PFSK-1 (cell line): ENCODE results near the gene SH2D4B.

ENCODE experiments used
- FOXP2 ChIP-seq: optimal IDR thresholded peaks from 2 replicates; pipeline ENCODE3; 2011; ENCODE audit warnings: borderline replicate concordance, control low read depth, inconsistent platforms; ENCODE audit not compliant: insufficient read depth; ENCODE audit errors: extremely low read length, extremely low read depth
- POLR2AphosphoS5 ChIP-seq: IDR thresholded peaks from 2 replicates; pipeline ENCODE4 v1.6.1; 2012; ENCODE audit warnings: low read depth, mild to moderate bottlenecking, control low read depth, low read length, moderate library complexity
- REST ChIP-seq, 2 experiments: IDR thresholded peaks; 2 replicates each; pipeline versions ENCODE4 v1.6.1 to v1.8.0; 2011 to 2012; ENCODE audit warnings: low read depth in 2 of 2, low read length in 2 of 2, control low read depth in 1 of 2, inconsistent platforms in 1 of 2, mild to moderate bottlenecking in 1 of 2, moderate library complexity in 1 of 2; ENCODE audit not compliant: insufficient read depth in 1 of 2
- SIN3A ChIP-seq: IDR thresholded peaks from 2 replicates; pipeline ENCODE4 v1.6.1; 2012; ENCODE audit warnings: mild to moderate bottlenecking, low read length, moderate library complexity, borderline replicate concordance; ENCODE audit not compliant: insufficient read depth
- TAF1 ChIP-seq: IDR thresholded peaks from 2 replicates; pipeline ENCODE4 v1.6.1; 2012; ENCODE audit warnings: low read length, control low read depth, borderline replicate concordance; ENCODE audit not compliant: insufficient read depth

Gene SH2D4B

GRCh38 chr10:80555415-80555814, 17.7 kb downstream of the SH2D4B start:
- TF ChIP-seq TAF1 (no peak), FOXP2 (no peak), POLR2AphosphoS5 (no peak), REST (IDR thresholded peaks at IDR 0.05; ENCODE audit: insufficient read depth in 1 of 2, low read depth in 2 of 2, low read length in 2 of 2) (no peak), SIN3A (no peak)

- TF ChIP-seq TAF1 (no peak), REST (IDR thresholded peaks at IDR 0.05; ENCODE audit: insufficient read depth in 1 of 2, low read depth in 2 of 2, low read length in 2 of 2) (no peak), SIN3A (no peak), FOXP2 (no peak), POLR2AphosphoS5 (no peak)
Measured at GRCh38 chr10:80561950-80562349, 24.2 kb downstream of the SH2D4B start.

GRCh38 chr10:80567292-80567691, 29.6 kb downstream of the SH2D4B start:
- TF ChIP-seq REST (IDR thresholded peaks at IDR 0.05; ENCODE audit: insufficient read depth in 1 of 2, low read depth in 2 of 2, low read length in 2 of 2) (no peak), SIN3A (no peak), TAF1 (no peak), POLR2AphosphoS5 (no peak), FOXP2 (no peak)

GRCh38 chr10:80569131-80569895, 31.6 kb downstream of the SH2D4B start:
- TF ChIP-seq POLR2AphosphoS5 (no peak), REST (IDR thresholded peaks at IDR 0.05; ENCODE audit: insufficient read depth in 1 of 2, low read depth in 2 of 2, low read length in 2 of 2) (no peak), SIN3A (no peak), TAF1 (no peak), FOXP2 (no peak)

- TF ChIP-seq POLR2AphosphoS5 (no peak), REST (IDR thresholded peaks at IDR 0.05; ENCODE audit: insufficient read depth in 1 of 2, low read depth in 2 of 2, low read length in 2 of 2) (no peak), FOXP2 (no peak), SIN3A (no peak), TAF1 (no peak)
Measured at GRCh38 chr10:80571352-80571751, 33.6 kb downstream of the SH2D4B start.
